CD14-positive monocyte (primary cell): Measurements from ENCODE around the gene SRSF4. TPM values are rescaled to one million over a fixed set of nuclear protein-coding genes. Genes with fewer than 3 reads are reported as not detected.
"Not testable (repeated sequence)": the region's sequence is repeated elsewhere in the genome, so short reads cannot be mapped to it uniquely, and the experiment has no call there.

ENCODE experiments used
- DNase-seq, 3 donors: peaks; one replicate each; pipeline ENCODE4 v3.0.0-alpha.2; 2011 to 2022
- H2AFZ ChIP-seq: 2 replicates; pipeline ENCODE4 v1.6.0; 2012; ENCODE audit warnings: mild to moderate bottlenecking, low read depth, low read length, inconsistent platforms; ENCODE audit not compliant: insufficient read depth, poor library complexity, severe bottlenecking
- H3K27ac ChIP-seq, 2 donors: 1 replicate in 1 of 2; 2 replicates in 1 of 2; pipeline ENCODE4 v1.5.1; 2012 to 2013; ENCODE audit warnings: low read length in 2 of 2, control low read depth in 1 of 2, inconsistent platforms in 1 of 2, low read depth in 1 of 2, mild to moderate bottlenecking in 1 of 2
- H3K27me3 ChIP-seq, 2 donors: one replicate each; pipeline versions ENCODE4 v1.6.0 to v1.6.1; 2011 to 2013; ENCODE audit warnings: low read length in 2 of 2; ENCODE audit not compliant: control insufficient read depth in 2 of 2, insufficient read depth in 2 of 2
- H3K36me3 ChIP-seq, 2 donors: replicated peaks in 1 of 2; 1 replicate in 1 of 2; 2 replicates in 1 of 2; pipeline versions ENCODE4 v1.5.1 to v1.6.1; 2012 to 2013; ENCODE audit warnings: low read length in 2 of 2, control low read depth in 1 of 2, inconsistent platforms in 1 of 2, mild to moderate bottlenecking in 1 of 2; ENCODE audit not compliant: insufficient read depth in 2 of 2, control insufficient read depth in 1 of 2
- H3K4me1 ChIP-seq, 2 donors: 1 replicate in 1 of 2; 2 replicates in 1 of 2; pipeline versions ENCODE4 v1.5.1 to v1.6.1; 2012 to 2013; ENCODE audit warnings: low read length in 2 of 2, control low read depth in 1 of 2, inconsistent platforms in 1 of 2, mild to moderate bottlenecking in 1 of 2, moderate library complexity in 1 of 2; ENCODE audit not compliant: insufficient read depth in 2 of 2, control insufficient read depth in 1 of 2
- H3K4me2 ChIP-seq: replicated peaks from 2 replicates; pipeline ENCODE3; 2012; ENCODE audit warnings: low read length, moderate library complexity, mild to moderate bottlenecking; ENCODE audit not compliant: poor library complexity, severe bottlenecking; ENCODE audit errors: extremely low read depth
- H3K4me3 ChIP-seq, 3 experiments: fragments of 200-600 bp in 1 of 3; sonication (generic) in 1 of 3; replicated peaks in 1 of 3; 1 replicate in 2 of 3; 2 replicates in 1 of 3; pipeline ENCODE4 v1.5.1; 2011 to 2013; ENCODE audit warnings: low read length in 3 of 3, mild to moderate bottlenecking in 3 of 3, control low read depth in 2 of 3, low read depth in 2 of 3, inconsistent platforms in 1 of 3, moderate library complexity in 1 of 3
- H3K79me2 ChIP-seq: 2 replicates; pipeline ENCODE4 v1.6.0; 2012; ENCODE audit warnings: mild to moderate bottlenecking, control low read depth, inconsistent platforms, low read length, moderate library complexity; ENCODE audit not compliant: insufficient read depth
- H3K9ac ChIP-seq: 2 replicates; pipeline ENCODE4 v1.6.0; 2017; ENCODE audit warnings: low read length, mild to moderate bottlenecking; ENCODE audit not compliant: insufficient read depth, poor library complexity, severe bottlenecking
- H3K9me3 ChIP-seq, 2 donors: replicated peaks in 1 of 2; 1 replicate in 1 of 2; 2 replicates in 1 of 2; pipeline versions ENCODE4 v1.5.1 to v1.6.1; 2012 to 2013; ENCODE audit warnings: low read length in 2 of 2, control low read depth in 1 of 2; ENCODE audit not compliant: control insufficient read depth in 1 of 2, insufficient read depth in 1 of 2
- H4K20me1 ChIP-seq: 2 replicates; pipeline ENCODE4 v1.6.0; 2012; ENCODE audit warnings: mild to moderate bottlenecking, low read length, control low read depth, moderate library complexity; ENCODE audit not compliant: insufficient read depth
- H3K27ac Mint-ChIP-seq, 7 donors: one replicate each; pipeline ENCODE4 v1.8.0; 2020; ENCODE audit warnings: mild to moderate bottlenecking in 7 of 7, mixed read lengths in 7 of 7, moderate library complexity in 6 of 7, inconsistent platforms in 2 of 7
- H3K27me3 Mint-ChIP-seq, 3 donors: one replicate each; pipeline ENCODE4 v1.8.0; 2021 to 2022; ENCODE audit warnings: low read depth in 3 of 3, mild to moderate bottlenecking in 3 of 3, mixed read lengths in 3 of 3, moderate library complexity in 3 of 3, inconsistent platforms in 1 of 3
- H3K36me3 Mint-ChIP-seq, 2 donors: one replicate each; pipeline ENCODE4 v1.8.0; 2020; ENCODE audit warnings: mixed read lengths in 2 of 2, inconsistent platforms in 1 of 2, mild to moderate bottlenecking in 1 of 2
- H3K4me1 Mint-ChIP-seq: one replicate; pipeline ENCODE4 v1.8.0; 2020; ENCODE audit warnings: mild to moderate bottlenecking, mixed read lengths
- H3K4me3 Mint-ChIP-seq, 2 donors: one replicate each; pipeline ENCODE4 v1.8.0; 2020; ENCODE audit warnings: mild to moderate bottlenecking in 2 of 2, mixed read lengths in 2 of 2, moderate library complexity in 1 of 2
- H3K9me3 Mint-ChIP-seq, 7 donors: one replicate each; pipeline ENCODE4 v1.8.0; 2020 to 2022; ENCODE audit warnings: mixed read lengths in 7 of 7, mild to moderate bottlenecking in 6 of 7, moderate library complexity in 6 of 7, inconsistent platforms in 2 of 7
- CTCF ChIP-seq: fragments of 200-600 bp; IDR thresholded peaks from one replicate; pipeline ENCODE4 v1.8.0; 2022; ENCODE audit warnings: antibody characterized with exemption, mild to moderate bottlenecking
- WGBS: methylation state at CpG from one replicate; pipeline ENCODE4 v1.1.5; 2013; ENCODE audit warnings: missing lambda C conversion rate; ENCODE audit not compliant: insufficient coverage; 5-methylcytosine and 5-hydroxymethylcytosine counted together
- intact Hi-C, 2 donors: fragments of 100-400 bp; cut with micrococcal nuclease; formaldehyde crosslinking; loops; one replicate each; pipeline versions ENCODE4 v1.15.0 to v1.15.1; 2023
- polyA plus RNA-seq, 3 donors: library from polyadenylated mRNA; depleted of rRNA in 1 of 3; unstranded in 2 of 3; stranded (reverse) in 1 of 3; fragments of 300-500 nt in 2 of 3; fragments of >200 nt in 1 of 3; fragmentation: Illumina TruSeq in 2 of 3; gene quantifications; 1 replicate in 2 of 3; 2 replicates in 1 of 3; pipeline ENCODE4 v1.2.3, GENCODE V29; 2012 to 2021

Gene SRSF4
- polyA plus RNA-seq, 3 donors: 38.4 to 66.8 (median 55.5) TPM

GRCh38 chr1:29133861-29134694 lies 47.6 kb downstream of the SRSF4 start:
- H3K27me3 ChIP-seq: peaks cover 0 to 3% of the 10 kb centered on the region in 2 donors
- peaks cover 0 to 5% of the 10 kb centered on the region in 2 donors for H3K4me1 ChIP-seq
- no peaks in the 10 kb centered on the region for H3K9me3 ChIP-seq
- intact Hi-C loops: no loop called here
- H2AFZ ChIP-seq: peak overlapping the region; percentile 29
- TF ChIP-seq CTCF: no peak
- no peaks in the 10 kb centered on the region for H3K79me2 ChIP-seq
- H3K27ac Mint-ChIP-seq: no peak overlapping the region
- H3K36me3 Mint-ChIP-seq: no peaks in the 10 kb centered on the region
- H3K9me3 Mint-ChIP-seq: peaks cover 0 to 6% (median 0%) of the 10 kb centered on the region in 7 donors
- H4K20me1 ChIP-seq: no peaks in the 10 kb centered on the region
- H3K9ac ChIP-seq: no peak overlapping the region
- no peak for DNase-seq
- peaks cover 21 to 60% (median 33%) of the 10 kb centered on the region in 3 donors for H3K27me3 Mint-ChIP-seq
- peak overlapping the region; percentile 40 for H3K4me2 ChIP-seq
- H3K27ac ChIP-seq: no peak overlapping the region
- H3K4me1 Mint-ChIP-seq: peaks cover 6% of the 10 kb centered on the region
- 59% methylated on average over 53 of the region's 55 CpGs for WGBS
- no peaks in the 10 kb centered on the region for H3K36me3 ChIP-seq
- H3K4me3 ChIP-seq: peak overlapping the region in 1 of 3 experiments; percentile 46
- H3K4me3 Mint-ChIP-seq: peak overlapping the region; percentile 66 to 80

GRCh38 chr1:29131056-29131455 lies 50.6 kb downstream of the SRSF4 start:
- H3K9ac ChIP-seq, H2AFZ ChIP-seq, H3K4me2 ChIP-seq, H3K27ac ChIP-seq, H3K4me3 ChIP-seq, H3K4me3 Mint-ChIP-seq, H3K9me3 ChIP-seq, H3K4me1 ChIP-seq, H4K20me1 ChIP-seq, H3K79me2 ChIP-seq, H3K9me3 Mint-ChIP-seq, H3K36me3 ChIP-seq, H3K4me1 Mint-ChIP-seq, H3K27ac Mint-ChIP-seq, DNase-seq, intact Hi-C loops, H3K36me3 Mint-ChIP-seq: not testable (repeated sequence)
- H3K27me3 Mint-ChIP-seq: peaks cover 34 to 82% (median 52%) of the 10 kb centered on the region in 3 donors
- H3K27me3 ChIP-seq: peaks cover under 1 to 16% of the 10 kb centered on the region in 2 donors
- WGBS: 94% methylated on average over 11 of the region's 29 CpGs
